22Rv1 (cell line): ENCODE measurements around the gene STARD10.

Source experiments
- ZFX ChIP-seq: fragments of 450-650 bp; IDR thresholded peaks from 2 replicates; pipeline ENCODE4 v1.6.1; 2017; ENCODE audit warnings: antibody characterized with exemption, borderline replicate concordance
- TF ChIP-seq, protein P1 (sequence below): fragments of 450-650 bp; IDR thresholded peaks from 2 replicates; pipeline ENCODE4 v1.5.1; 2017; ENCODE audit warnings: mild to moderate bottlenecking

DNA sequence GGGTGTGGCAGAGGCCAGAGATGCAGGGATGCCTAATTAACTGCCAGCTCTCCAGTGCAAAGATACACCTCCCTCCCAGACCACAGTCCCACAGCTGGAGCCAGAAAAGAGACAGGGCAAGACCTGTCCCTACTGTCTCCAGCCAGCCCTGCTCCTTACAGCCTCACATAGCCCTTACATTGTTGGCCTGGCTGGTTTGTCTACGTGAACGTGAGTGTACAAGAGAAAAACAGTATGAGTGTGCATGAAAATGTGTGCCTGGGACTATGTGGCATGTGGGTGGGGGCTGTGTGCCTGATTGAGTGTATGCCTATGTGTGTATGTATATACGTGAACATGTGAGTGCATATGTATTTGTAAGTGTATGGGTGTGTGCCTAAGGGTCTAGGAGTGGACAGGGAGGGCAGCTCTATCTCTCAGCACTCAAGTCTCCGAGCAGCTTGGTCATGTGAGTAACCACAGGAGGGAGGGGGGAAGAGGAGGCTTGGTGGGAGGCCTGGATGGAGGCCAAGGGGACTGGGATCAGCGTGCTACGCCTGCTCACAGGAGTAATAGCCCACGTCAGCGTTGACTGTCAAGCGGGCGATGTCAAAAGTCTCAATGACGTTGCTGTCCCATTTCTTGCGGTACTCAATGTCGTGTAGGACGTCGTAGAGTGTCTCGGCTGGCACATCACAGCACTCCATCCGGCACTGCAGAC, 35.0 kb downstream of the STARD10 start:
- TF ChIP-seq, protein P1, sequence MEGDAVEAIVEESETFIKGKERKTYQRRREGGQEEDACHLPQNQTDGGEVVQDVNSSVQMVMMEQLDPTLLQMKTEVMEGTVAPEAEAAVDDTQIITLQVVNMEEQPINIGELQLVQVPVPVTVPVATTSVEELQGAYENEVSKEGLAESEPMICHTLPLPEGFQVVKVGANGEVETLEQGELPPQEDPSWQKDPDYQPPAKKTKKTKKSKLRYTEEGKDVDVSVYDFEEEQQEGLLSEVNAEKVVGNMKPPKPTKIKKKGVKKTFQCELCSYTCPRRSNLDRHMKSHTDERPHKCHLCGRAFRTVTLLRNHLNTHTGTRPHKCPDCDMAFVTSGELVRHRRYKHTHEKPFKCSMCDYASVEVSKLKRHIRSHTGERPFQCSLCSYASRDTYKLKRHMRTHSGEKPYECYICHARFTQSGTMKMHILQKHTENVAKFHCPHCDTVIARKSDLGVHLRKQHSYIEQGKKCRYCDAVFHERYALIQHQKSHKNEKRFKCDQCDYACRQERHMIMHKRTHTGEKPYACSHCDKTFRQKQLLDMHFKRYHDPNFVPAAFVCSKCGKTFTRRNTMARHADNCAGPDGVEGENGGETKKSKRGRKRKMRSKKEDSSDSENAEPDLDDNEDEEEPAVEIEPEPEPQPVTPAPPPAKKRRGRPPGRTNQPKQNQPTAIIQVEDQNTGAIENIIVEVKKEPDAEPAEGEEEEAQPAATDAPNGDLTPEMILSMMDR = no peak
- TF ChIP-seq ZFX = no peak
